Measurements from ENCODE around the gene ZNF622. TPM values are rescaled to one million over a fixed set of nuclear protein-coding genes. Genes with fewer than 3 reads are reported as not detected.

The ZNF622 gene
- total RNA-seq, 1 donor from 2014 or later: 24.2 TPM

GRCh38 chr5:16464664-16465543 lies 696 bp downstream of the ZNF622 start:
- Mint-ChIP-seq H3K4me1 (peaks cover 42% of the 10 kb centered on the region), H3K27ac (peak overlapping the region; percentile 96), H3K9me3 (no peaks in the 10 kb centered on the region), H3K27me3 (ENCODE audit: low read depth) (no peaks in the 10 kb centered on the region), H3K4me3 (peak overlapping the region; percentile 93), H3K36me3 (peaks cover 12% of the 10 kb centered on the region)
- no peak for DNase-seq (ENCODE audit: low spot score in 2 of 2, unreplicated experiment in 2 of 2)
- TF ChIP-seq CTCF (IDR thresholded peaks at IDR 0.05; ENCODE audit: unreplicated experiment): no peak

GRCh38 chr5:16464231-16464630 lies 1.4 kb downstream of the ZNF622 start:
- Mint-ChIP-seq H3K27ac (no peak overlapping the region), H3K9me3 (no peaks in the 10 kb centered on the region), H3K4me1 (peaks cover 42% of the 10 kb centered on the region), H3K27me3 (ENCODE audit: low read depth) (no peaks in the 10 kb centered on the region), H3K36me3 (peaks cover 12% of the 10 kb centered on the region), H3K4me3 (peak overlapping the region; percentile 93)
- DNase-seq (ENCODE audit: low spot score in 2 of 2, unreplicated experiment in 2 of 2): no peak
- TF ChIP-seq CTCF (IDR thresholded peaks at IDR 0.05; ENCODE audit: unreplicated experiment): no peak

- Mint-ChIP-seq H3K4me3 (no peak overlapping the region), H3K27me3 (ENCODE audit: low read depth) (no peaks in the 10 kb centered on the region), H3K9me3 (no peaks in the 10 kb centered on the region), H3K4me1 (peaks cover 27% of the 10 kb centered on the region), H3K27ac (no peak overlapping the region), H3K36me3 (peaks cover 12% of the 10 kb centered on the region)
- no peak for DNase-seq (ENCODE audit: low spot score in 2 of 2, unreplicated experiment in 2 of 2)
- no peak for TF ChIP-seq CTCF (IDR thresholded peaks at IDR 0.05; ENCODE audit: unreplicated experiment)
Measured at GRCh38 chr5:16461782-16462181, 3.8 kb downstream of the ZNF622 start.

GRCh38 chr5:16461026-16461425 lies 4.6 kb downstream of the ZNF622 start:
- no peaks in the 10 kb centered on the region for H3K27me3 Mint-ChIP-seq (ENCODE audit: low read depth)
- DNase-seq (ENCODE audit: low spot score in 2 of 2, unreplicated experiment in 2 of 2): no peak
- peaks cover 20% of the 10 kb centered on the region for H3K4me1 Mint-ChIP-seq
- no peak overlapping the region for H3K4me3 Mint-ChIP-seq
- peaks cover 19% of the 10 kb centered on the region for H3K36me3 Mint-ChIP-seq
- H3K9me3 Mint-ChIP-seq: no peaks in the 10 kb centered on the region
- no peak overlapping the region for H3K27ac Mint-ChIP-seq
- TF ChIP-seq CTCF (IDR thresholded peaks at IDR 0.05; ENCODE audit: unreplicated experiment): no peak

- no peaks in the 10 kb centered on the region for H3K9me3 Mint-ChIP-seq
- H3K36me3 Mint-ChIP-seq: peaks cover 27% of the 10 kb centered on the region
- TF ChIP-seq CTCF (IDR thresholded peaks at IDR 0.05; ENCODE audit: unreplicated experiment): no peak
- H3K27ac Mint-ChIP-seq: no peak overlapping the region
- no peaks in the 10 kb centered on the region for H3K27me3 Mint-ChIP-seq (ENCODE audit: low read depth)
- no peak overlapping the region for H3K4me3 Mint-ChIP-seq
- no peak for DNase-seq (ENCODE audit: low spot score in 2 of 2, unreplicated experiment in 2 of 2)
- peaks cover 11% of the 10 kb centered on the region for H3K4me1 Mint-ChIP-seq
Measured at GRCh38 chr5:16459451-16459850, 6.1 kb downstream of the ZNF622 start.

Data from mesothelial cell of epicardium (in vitro differentiated cells).